OCI-LY7 (cell line): Measurements from ENCODE around the gene TBX5.

Experiments used
- CTCF ChIP-seq: fragments of 200-600 bp; sonication (generic); conservative IDR thresholded peaks from 2 replicates; pipeline ENCODE4 v1.5.1; 2014; ENCODE audit warnings: mild to moderate bottlenecking, antibody characterized with exemption, low read length, moderate library complexity, mixed read lengths
- EZH2phosphoT487 ChIP-seq: fragments of 200-600 bp; sonication (generic); IDR thresholded peaks from 2 replicates; pipeline ENCODE4 v1.6.1; 2018; ENCODE audit warnings: low read depth, borderline replicate concordance, mild to moderate bottlenecking, mixed run types, antibody characterized with exemption, low read length, moderate library complexity, mixed read lengths

GRCh38 chr12:114403011-114403689, 2.8 kb downstream of the TBX5 start:
- TF ChIP-seq CTCF (no peak), EZH2phosphoT487 (no peak)
